Measurements from ENCODE around the gene GIMAP8. TPM values are rescaled to one million over a fixed set of nuclear protein-coding genes. Genes with fewer than 3 reads are reported as not detected.

GIMAP8 gene
- polyA plus RNA-seq, 1 experiment = not detected

- no peaks in the 10 kb centered on the region for H3K36me3 ChIP-seq (ENCODE audit: control insufficient read depth, insufficient read depth, low read length)
- ChIA-PET POLR2A (no interaction called here), CTCF (interaction anchor here (1.1 to 4.2 kb wide), 2 partner anchors 11 to 17 kb away, joined by 4 to 16 read pairs; partner anchors contain the start of gene GIMAP8)
- TF ChIP-seq CTCF (IDR thresholded peaks at IDR 0.05; ENCODE audit: insufficient read depth, low read depth, low read length) = no peak
- DNase-seq (ENCODE audit: low read depth) = no peak
- H3K27me3 ChIP-seq (ENCODE audit: control insufficient read depth, insufficient read depth, low read length) = no peaks in the 10 kb centered on the region
- no peak overlapping the region for H3K4me3 ChIP-seq (ENCODE audit: low read depth, low read length)
These were observed 18.4 kb upstream of the GIMAP8 start for GRCh38 chr7:150431839-150432658.

GRCh38 chr7:150432915-150433892, 17.2 kb upstream of the GIMAP8 start:
- Histone ChIP-seq H3K36me3 (ENCODE audit: control insufficient read depth, insufficient read depth, low read length) (no peaks in the 10 kb centered on the region), H3K27me3 (ENCODE audit: control insufficient read depth, insufficient read depth, low read length) (no peaks in the 10 kb centered on the region), H3K4me3 (ENCODE audit: low read depth, low read length) (no peak overlapping the region)
- CTCF ChIA-PET = interaction anchor here (4.2 kb wide), 1 partner anchor 16 kb away, joined by 16 read pairs; the partner anchor contains the start of gene GIMAP8
- no peak for DNase-seq (ENCODE audit: low read depth)
- no peak for TF ChIP-seq CTCF (IDR thresholded peaks at IDR 0.05; ENCODE audit: insufficient read depth, low read depth, low read length)
- POLR2A ChIA-PET = interaction anchor here (0.5 to 0.6 kb wide), 2 partner anchors 78 to 1308 kb away, joined by 4 to 6 read pairs; no protein-coding TSS in a partner anchor

- H3K36me3 ChIP-seq (ENCODE audit: control insufficient read depth, insufficient read depth, low read length) = no peaks in the 10 kb centered on the region
- no peak for TF ChIP-seq CTCF (IDR thresholded peaks at IDR 0.05; ENCODE audit: insufficient read depth, low read depth, low read length)
- H3K4me3 ChIP-seq (ENCODE audit: low read depth, low read length) = no peak overlapping the region
- no peaks in the 10 kb centered on the region for H3K27me3 ChIP-seq (ENCODE audit: control insufficient read depth, insufficient read depth, low read length)
- POLR2A ChIA-PET = no interaction called here
- no peak for DNase-seq (ENCODE audit: low read depth)
- CTCF ChIA-PET = interaction anchor here (4.2 kb wide), 1 partner anchor 15 kb away, joined by 16 read pairs; the partner anchor contains the start of gene GIMAP8
These were observed 16.2 kb upstream of the GIMAP8 start for GRCh38 chr7:150434240-150434639.

GRCh38 chr7:150435047-150435389, 15.4 kb upstream of the GIMAP8 start:
- POLR2A ChIA-PET = no interaction called here
- no peak overlapping the region for H3K4me3 ChIP-seq (ENCODE audit: low read depth, low read length)
- H3K27me3 ChIP-seq (ENCODE audit: control insufficient read depth, insufficient read depth, low read length) = no peaks in the 10 kb centered on the region
- no peak for DNase-seq (ENCODE audit: low read depth)
- CTCF ChIA-PET = no interaction called here
- H3K36me3 ChIP-seq (ENCODE audit: control insufficient read depth, insufficient read depth, low read length) = no peaks in the 10 kb centered on the region
- TF ChIP-seq CTCF (IDR thresholded peaks at IDR 0.05; ENCODE audit: insufficient read depth, low read depth, low read length) = no peak
